Activated CD8-positive, alpha-beta memory T cell treated with anti-CD3 and anti-CD28 coated beads, Interleukin-2, amount 50 U/mL, for 4 hours (primary cell): ENCODE data around the gene RPRD1A.
"Not testable (repeated sequence)": the region's sequence is repeated elsewhere in the genome, so short reads cannot be mapped to it uniquely, and the experiment has no call there.

Experiments used
- DNase-seq: peaks from one replicate; pipeline ENCODE4 v3.0.0-alpha.2; 2020

Gene RPRD1A

GRCh38 chr18:36067055-36067957, at the start of gene RPRD1A:
TSS of gene RPRD1A (minus strand) at chr18:36067559. CDS start at chr18:36067404, 155 bp downstream.
- peak; percentile 99 for DNase-seq

- not testable (repeated sequence) for DNase-seq
Observed at GRCh38 chr18:36116771-36117170, 49.4 kb upstream of the RPRD1A start.

- DNase-seq: no peak
Observed at GRCh38 chr18:36114738-36115137, 47.4 kb upstream of the RPRD1A start.

GRCh38 chr18:36114251-36114650, 46.9 kb upstream of the RPRD1A start:
- no peak for DNase-seq

GRCh38 chr18:36112302-36112701, 44.9 kb upstream of the RPRD1A start:
- DNase-seq: no peak

- no peak for DNase-seq
Observed at GRCh38 chr18:36109737-36110136, 42.4 kb upstream of the RPRD1A start.

GRCh38 chr18:36108601-36109000, 41.2 kb upstream of the RPRD1A start:
- DNase-seq: no peak

- no peak for DNase-seq
Observed at GRCh38 chr18:36108196-36108595, 40.8 kb upstream of the RPRD1A start.

- no peak for DNase-seq
Observed at GRCh38 chr18:36107477-36107876, 40.1 kb upstream of the RPRD1A start.

- no peak for DNase-seq
Observed at GRCh38 chr18:36104749-36105148, 37.4 kb upstream of the RPRD1A start.

- DNase-seq: no peak
Observed at GRCh38 chr18:36101943-36102342, 34.6 kb upstream of the RPRD1A start.

- no peak for DNase-seq
Observed at GRCh38 chr18:36099311-36099710, 32.0 kb upstream of the RPRD1A start.

GRCh38 chr18:36096955-36097354, 29.6 kb upstream of the RPRD1A start:
- DNase-seq: no peak

- DNase-seq: no peak
Observed at GRCh38 chr18:36095936-36096519, 28.7 kb upstream of the RPRD1A start.

- DNase-seq: no peak
Observed at GRCh38 chr18:36094431-36094830, 27.1 kb upstream of the RPRD1A start.

- not testable (repeated sequence) for DNase-seq
Observed at GRCh38 chr18:36092116-36092515, 24.8 kb upstream of the RPRD1A start.

GRCh38 chr18:36089001-36089400, 21.6 kb upstream of the RPRD1A start:
- no peak for DNase-seq

GRCh38 chr18:36088256-36088655, 20.9 kb upstream of the RPRD1A start:
- no peak for DNase-seq

- DNase-seq: no peak
Observed at GRCh38 chr18:36086186-36086585, 18.8 kb upstream of the RPRD1A start.

- DNase-seq: no peak
Observed at GRCh38 chr18:36085195-36085594, 17.8 kb upstream of the RPRD1A start.

GRCh38 chr18:36083729-36084128, 16.4 kb upstream of the RPRD1A start:
- no peak for DNase-seq

GRCh38 chr18:36081118-36081517, 13.8 kb upstream of the RPRD1A start:
- DNase-seq: not testable (repeated sequence)

GRCh38 chr18:36078751-36079529, 11.6 kb upstream of the RPRD1A start:
- no peak for DNase-seq

- DNase-seq: not testable (repeated sequence)
Observed at GRCh38 chr18:36077764-36078163, 10.4 kb upstream of the RPRD1A start.
